GM19239 (cell line): ENCODE results near the gene CCBE1.

Experiments
- DNase-seq: peaks from one replicate; pipeline ENCODE4 v3.0.0; 2011; ENCODE audit warnings: low spot score; ENCODE audit not compliant: insufficient read length
- FAIRE-seq: peaks from 2 replicates; lab custom pipeline; 2011; peaks lifted over from hg19 to GRCh38; lab: Jason Lieb, UNC

The CCBE1 gene

DNA sequence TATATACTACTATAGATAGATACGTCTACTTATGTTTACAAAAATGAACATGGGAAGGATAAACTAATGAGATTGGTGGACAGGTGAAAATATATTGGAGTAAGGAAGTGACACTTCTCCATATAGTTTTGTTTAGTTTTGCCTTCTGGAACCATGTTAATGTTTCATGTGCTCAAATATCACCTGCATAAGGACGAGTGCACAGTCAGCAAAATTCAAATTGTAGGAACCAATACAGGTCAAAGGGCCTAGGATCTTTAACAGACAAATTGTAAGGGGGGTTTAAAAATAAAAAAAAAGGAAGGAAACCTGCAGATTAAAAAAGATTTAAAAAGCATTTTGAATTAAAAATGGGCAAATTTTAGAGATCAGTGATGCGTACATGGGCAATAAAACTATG is 104.6 kb downstream of the CCBE1 start:
- DNase-seq = no peak

DNA sequence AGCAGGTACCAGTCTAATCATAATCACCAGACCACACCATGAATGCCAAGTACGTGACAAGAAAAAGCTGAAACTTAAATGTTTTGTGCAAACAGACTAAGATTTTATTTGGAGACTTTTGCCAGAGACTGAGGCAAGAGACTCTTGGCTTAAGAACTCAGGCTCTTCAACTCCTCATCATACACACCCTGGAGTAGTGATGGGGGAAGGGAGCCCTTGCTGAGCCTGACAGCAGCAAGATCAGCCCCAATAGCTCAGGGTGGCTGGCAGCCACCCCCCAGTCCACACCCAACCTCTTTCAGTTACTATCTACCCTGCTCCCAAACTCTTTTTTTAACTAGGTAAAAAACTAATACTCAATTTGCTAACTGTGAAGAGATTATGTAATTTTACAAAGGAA is 114.8 kb downstream of the CCBE1 start:
- DNase-seq = no peak
- FAIRE-seq = no peak

More for the DNA sequence above, 104.6 kb downstream of the CCBE1 start:
- no peak for FAIRE-seq

DNA sequence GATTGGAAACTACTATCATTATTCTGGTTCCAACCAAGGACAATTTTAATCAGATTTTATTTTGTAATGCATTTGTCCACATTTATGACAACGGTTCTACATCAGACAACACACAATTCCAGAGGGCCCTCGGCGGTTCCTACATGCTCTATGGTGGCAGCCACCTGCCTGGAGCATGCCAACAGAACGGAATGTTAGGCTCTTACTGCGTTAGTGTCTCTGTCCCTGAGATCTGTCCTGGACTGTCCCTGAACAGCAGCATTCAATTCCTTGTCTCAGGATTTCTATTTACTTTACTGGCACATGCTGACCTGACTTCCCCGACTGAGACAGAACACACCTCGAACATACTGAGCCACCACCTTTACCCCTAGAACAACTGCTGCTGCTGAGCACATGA is 117.7 kb downstream of the CCBE1 start:
- DNase-seq = no peak
- no peak for FAIRE-seq

DNA sequence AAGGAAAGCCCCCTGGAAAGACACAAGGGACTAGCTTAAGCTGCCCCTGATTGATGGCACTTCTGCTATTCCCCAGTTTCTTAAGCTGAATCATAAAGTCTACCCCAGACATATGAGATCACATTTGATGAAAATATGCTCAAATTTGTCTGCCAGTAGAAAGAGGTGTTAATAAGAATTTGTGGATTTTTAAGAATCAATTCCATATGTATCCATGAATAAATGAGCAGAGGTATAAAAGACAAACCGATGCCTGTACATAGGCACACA is 119.9 kb downstream of the CCBE1 start:
- DNase-seq = no peak
- no peak for FAIRE-seq

DNA sequence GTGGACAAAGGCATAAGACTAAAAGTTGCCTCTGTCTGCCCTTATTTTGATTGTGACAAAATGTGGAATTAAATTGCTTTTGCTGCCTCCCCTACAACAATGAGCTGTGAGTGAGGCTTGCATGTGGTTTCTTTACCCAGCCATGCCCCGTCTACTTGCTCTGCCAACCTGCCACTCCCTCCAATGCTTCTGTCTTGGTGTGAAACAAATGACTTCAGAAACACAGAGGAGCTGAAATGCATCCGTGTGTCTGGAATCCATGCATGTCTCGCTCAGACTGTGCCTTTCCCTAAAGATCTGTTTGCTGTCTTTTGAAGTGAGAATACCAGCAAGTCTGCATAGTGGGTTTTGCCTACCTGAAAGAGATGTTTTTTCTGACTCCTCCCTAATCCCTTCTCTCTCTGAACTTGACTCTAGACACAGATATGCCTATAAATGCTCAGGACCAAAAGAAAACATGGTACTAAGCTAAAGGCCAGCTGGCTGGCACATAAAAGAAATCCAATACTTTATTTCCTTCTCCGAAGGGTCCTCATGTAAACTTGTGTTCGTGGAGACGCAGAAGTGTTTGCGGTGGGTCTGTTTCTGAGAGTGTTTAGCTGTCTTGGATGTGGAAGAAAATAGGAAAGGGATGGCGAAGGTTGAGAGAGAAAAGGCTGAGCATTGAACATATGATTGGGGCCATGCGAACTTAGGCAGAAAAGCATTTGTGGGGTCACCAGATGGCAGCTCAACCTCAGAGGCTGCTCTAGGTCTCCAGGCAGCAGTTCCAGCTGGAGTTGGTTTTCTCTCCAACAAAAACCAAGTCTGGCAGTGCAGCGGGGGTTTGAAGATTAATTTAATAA is 120.5 kb downstream of the CCBE1 start:
- DNase-seq = no peak
- FAIRE-seq = no peak

DNA sequence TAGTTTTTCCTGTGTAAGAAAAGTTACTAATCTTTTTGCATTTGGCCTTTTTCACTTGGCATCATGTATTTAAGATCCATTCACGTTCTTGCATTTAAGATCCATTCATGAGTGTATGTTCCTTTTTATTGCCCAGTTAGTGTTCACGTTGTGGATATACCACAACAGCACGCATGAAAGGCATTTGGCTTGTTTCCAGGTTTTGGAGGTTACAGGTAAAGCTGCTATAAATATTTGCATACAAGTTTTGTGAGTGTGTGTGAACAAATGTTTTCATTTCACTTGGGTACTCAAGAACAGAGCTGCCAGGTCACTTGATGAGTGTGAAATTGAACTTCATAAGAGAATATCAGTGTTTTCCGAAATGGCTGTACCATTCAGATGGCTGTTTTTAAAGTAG is 121.2 kb downstream of the CCBE1 start:
- DNase-seq (no peak), FAIRE-seq (no peak)

DNA sequence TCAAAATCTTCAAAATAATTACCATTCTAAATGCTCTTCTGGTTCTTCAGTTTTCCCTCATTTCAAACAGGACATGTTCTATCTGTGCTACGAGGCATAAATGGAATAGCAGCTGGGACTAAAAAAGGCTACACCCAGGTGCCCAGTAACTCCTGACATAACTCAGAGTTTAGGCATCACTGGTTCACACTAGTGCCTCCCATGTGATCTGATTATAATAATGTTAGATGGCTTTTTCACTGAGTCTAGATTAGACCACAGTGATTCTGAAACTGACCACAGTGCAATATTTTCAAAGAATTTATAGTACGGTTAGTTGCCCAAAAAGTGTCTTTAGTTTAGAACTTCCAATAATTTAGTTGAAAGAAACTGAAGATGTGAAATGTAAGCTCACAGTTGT is 123.3 kb downstream of the CCBE1 start:
- FAIRE-seq (no peak), DNase-seq (no peak)

DNA sequence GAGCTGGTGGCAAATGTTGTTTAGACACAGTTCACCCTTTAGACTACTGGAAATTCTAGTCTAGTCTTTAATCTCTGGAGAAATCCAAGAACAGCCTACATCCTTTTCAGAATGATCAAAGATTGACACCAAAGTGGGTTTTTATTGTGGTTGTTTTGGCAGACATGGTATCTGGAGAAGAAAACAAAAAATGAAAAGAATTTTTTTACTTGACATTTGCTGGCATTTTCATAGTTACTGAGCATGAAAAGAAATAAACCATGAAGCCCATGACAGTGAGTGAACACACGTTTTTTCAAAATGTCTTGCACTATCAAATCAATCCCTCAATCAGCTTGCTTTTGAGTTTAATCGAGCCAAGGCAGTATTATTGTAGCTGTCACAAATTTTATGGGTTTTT is 125.3 kb downstream of the CCBE1 start:
- DNase-seq = no peak
- FAIRE-seq = no peak

DNA sequence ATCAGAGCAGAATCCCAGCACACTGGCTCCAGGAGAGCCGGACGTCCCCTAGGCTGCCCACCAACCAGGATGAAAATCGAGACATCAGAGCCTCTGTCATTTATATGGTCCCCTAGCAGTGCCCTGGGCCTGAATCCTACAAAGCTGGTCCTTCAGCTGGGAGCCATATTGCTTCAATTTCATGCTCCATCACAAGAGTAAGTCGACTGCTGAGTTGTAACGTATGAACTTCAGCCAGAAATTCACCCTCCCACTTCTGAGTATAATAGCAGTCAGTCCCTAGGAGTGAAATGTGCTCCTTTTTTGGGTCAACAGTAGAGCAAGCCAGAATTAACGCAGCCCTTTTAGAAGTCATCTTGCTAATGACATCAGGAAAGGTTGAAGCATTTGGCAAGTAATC is 126.4 kb downstream of the CCBE1 start:
- DNase-seq (no peak), FAIRE-seq (no peak)

DNA sequence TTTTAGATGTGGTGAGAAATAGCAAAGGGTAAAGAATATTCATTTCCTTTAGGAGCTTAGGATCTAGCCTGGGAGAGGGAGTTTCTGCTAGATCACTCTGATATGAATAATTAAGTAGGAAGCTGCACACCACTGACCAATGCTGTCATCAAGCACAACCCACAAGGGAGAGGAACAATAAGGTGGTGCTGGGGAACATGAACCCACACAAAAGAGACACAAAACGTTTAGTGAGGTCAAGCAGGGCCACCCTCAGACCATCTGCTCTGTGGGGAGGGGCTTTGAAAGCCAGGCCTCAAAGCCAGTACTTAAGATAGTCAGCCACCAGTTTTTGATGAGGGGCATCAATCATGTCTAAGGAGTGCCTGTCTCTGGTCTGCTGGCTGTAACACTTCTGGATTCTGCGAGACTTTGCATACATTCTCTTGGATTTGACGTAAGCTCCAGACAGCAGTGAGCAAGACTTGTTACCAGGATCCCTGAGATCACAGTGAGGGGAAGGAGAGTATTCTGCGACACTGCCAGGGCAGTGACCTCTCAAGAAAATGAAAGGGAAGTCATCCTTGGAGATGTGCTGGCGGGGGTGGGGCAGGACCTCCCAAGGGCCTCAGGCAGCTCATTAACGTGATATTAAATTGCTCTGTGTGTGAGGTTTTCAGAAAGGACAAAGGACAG is 127.0 kb downstream of the CCBE1 start:
- no peak for DNase-seq
- no peak for FAIRE-seq

DNA sequence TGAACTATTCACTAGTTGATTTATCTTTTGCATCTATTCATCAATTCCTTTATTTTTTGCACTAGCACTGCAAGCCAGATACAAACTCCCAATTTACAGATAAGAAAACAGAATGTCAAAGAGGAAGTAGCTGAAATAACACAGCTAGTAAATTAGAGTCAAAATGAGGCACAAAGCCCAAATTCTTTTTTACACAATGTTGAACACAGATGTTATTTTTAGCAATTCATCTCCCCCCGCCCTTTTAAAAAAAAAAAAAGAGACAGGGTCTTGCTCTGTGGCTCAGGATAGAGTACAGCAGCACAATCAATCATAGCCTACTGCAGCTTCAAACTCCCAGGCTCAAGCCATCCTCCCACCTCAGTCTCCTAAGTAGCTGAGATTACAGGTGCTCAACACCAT is 127.8 kb downstream of the CCBE1 start:
- no peak for FAIRE-seq
- DNase-seq = no peak

DNA sequence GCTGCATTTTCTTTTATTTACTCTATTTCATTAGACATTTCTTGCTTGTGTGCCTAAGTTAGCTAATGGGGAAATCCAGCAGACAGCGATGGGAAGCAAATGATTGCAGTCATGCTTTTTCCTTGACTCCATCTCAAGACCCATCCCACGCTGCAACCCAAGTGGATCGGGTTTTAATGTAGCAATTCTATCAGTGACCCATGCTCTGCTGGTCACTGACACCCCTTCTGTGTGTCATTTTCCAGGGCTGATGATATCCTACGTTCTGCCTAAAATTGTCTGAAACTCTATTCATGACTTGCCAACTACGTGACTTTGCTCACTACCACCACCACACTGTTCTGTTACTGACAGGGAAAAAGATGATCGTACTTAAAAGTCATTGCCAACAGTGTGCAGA is 129.8 kb downstream of the CCBE1 start:
- DNase-seq (no peak), FAIRE-seq (no peak)

DNA sequence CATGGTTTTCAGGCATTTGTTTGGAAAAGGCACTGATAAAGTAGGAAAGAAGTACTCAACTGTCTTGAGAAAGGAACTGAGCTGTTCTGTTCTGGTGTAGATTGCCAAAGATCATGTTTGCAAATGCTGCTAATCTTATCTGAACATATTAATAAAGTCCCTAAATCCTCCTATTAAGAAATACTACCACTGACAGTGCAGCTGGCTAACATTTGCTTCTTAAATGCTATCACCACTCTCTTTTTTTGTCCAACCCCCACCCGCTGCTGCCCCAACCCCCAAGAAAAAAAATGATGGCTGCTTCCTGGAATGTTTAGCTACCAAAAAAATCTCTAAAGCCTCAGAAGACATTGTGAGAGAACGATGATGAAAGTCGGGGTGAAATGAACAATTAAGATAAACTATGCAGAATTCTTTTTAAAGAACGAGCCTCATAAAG is 130.7 kb downstream of the CCBE1 start:
- FAIRE-seq = no peak
- no peak for DNase-seq

DNA sequence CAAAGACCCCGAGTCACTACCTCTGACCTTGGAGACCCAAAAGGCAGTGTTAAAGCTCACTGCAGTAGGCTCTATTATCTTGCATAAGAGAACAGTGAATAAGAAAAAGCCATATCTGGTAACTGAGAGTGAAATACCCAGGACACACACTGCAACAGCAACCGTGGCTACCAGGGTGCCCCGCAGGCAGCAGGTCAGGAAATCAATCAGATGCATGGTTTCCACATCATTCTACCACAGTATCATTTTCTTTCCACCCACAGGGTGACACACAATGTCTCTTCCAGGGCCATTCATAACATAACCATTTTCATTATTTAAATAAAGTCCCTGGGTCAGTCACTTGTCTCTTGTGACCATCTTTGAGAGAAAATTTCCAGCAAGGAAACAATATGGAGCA is 131.3 kb downstream of the CCBE1 start:
- FAIRE-seq = no peak
- DNase-seq = no peak

DNA sequence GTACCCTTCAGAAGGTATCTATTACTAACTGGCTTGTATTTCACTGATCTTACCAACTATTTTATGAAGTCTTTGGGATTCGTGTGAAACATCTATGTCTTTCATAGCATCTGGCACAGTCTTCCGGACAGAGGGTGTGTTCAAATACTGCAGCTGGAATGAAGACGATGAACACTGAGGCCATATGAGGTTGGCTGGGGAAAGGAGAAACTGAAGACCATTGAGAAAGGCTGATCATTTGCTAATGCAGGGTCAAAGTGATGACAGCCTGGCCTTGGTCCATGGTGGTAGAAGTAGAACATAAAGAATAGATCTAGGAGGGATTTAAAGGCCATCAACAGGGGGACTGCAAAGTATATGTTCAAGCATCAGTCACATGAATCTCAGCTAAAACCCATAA is 132.7 kb downstream of the CCBE1 start:
- no peak for FAIRE-seq
- no peak for DNase-seq

DNA sequence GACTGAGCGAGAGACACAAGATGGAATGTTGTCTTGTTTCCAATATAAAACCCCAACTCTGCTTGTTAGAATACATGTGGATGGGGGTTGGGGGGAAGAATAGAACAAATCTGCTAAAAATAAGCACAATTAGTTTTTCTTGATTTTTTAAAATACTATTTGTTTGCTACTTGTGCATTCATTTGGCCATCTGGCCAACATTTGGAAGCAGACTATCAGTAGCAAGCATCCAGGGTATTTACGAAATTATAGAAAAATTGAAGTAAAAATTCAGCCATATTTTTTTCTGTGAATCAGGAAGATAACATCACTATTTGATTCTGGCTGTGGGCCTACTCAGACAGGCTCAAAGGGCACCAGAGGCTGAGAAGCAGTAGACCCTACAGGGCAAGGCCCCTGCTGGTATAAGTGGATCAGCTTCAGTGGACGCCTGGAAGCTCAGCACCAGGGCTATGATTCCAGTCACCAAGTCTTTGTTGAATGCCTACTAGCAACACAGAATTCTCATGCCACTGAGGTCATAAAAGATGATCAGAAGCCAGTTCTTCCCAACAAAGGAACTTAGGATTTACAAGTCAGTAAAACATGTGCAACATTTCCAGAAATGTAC is 133.9 kb downstream of the CCBE1 start:
- FAIRE-seq (no peak), DNase-seq (no peak)

DNA sequence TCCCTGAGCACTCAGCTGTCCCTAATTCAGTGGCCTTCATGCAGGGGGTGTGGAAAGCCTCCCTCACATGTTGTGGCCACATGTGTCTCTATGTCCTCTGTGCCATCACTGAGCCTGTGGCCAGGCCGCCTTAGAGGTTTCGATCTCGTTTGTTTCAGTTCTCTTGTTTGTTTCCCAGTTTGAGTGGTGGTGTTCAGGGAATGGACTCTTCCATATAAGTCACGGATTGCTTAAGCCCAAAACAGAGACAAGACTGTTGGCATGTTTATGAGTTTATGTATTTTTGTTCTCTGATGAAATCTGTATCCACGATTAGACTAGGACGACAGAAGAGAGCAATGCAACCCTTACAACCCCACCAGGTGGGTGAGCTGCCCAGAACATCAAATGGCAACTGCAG is 134.5 kb downstream of the CCBE1 start:
- DNase-seq = no peak
- no peak for FAIRE-seq

DNA sequence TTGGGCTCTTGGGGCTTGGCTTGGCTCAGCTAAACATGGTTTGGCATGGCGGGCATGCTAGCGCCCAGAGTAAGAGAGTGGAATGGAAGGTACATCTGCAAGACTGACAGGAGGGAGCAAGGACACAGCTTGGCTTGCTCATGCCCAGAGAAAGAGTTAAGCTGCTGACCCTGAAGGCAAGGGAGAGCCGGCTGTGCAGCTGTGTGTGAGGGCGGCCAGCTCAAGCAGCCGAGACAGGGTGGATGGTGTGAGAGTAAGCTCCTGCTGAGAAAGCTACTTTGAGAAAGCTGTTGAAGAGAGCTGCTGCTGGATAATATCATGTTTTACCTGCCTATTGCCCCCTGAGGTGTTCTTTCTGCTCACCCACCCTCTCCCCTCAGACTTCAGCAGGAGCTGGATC is 135.6 kb downstream of the CCBE1 start:
- no peak for DNase-seq
- no peak for FAIRE-seq

DNA sequence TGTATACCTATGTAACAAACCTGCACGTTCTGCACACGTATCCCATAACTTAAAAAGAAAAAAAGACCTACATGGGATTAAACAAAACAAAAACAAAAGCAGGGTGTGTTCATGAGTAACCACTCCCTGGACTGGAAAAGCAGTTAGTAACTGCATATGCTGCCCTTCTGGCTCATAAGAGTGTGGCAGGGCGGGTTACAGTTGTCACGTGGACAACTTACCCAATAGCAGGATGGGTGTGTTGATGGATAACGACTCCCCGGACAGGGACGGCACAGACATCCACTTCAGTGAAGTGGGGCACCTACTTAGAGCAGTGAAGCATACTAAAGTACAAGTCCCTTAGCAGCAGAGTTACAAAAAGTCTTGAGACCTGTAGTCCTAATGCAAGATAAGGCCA is 136.7 kb downstream of the CCBE1 start:
- no peak for DNase-seq

DNA sequence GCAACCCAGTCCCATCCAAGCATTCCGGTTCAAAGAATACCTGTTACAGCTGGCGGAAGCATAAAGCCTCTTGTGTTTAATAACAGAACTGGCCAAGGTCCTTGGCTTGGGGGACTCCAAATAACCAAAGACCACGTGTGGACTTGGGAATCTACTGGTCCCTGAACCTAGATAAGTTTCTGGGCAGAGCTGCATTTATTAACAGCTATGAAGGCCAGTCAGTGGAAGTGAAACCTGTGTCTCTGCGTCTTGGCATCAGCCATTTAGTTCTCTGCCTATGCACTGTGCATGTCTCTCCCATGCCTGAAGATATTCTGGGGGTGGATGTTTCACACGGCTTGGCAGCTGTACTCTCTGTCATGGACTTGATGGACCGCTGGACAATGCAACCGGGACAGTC is 137.7 kb downstream of the CCBE1 start:
- DNase-seq (no peak), FAIRE-seq (no peak)

More for the DNA sequence above, 136.7 kb downstream of the CCBE1 start:
- no peak for FAIRE-seq

DNA sequence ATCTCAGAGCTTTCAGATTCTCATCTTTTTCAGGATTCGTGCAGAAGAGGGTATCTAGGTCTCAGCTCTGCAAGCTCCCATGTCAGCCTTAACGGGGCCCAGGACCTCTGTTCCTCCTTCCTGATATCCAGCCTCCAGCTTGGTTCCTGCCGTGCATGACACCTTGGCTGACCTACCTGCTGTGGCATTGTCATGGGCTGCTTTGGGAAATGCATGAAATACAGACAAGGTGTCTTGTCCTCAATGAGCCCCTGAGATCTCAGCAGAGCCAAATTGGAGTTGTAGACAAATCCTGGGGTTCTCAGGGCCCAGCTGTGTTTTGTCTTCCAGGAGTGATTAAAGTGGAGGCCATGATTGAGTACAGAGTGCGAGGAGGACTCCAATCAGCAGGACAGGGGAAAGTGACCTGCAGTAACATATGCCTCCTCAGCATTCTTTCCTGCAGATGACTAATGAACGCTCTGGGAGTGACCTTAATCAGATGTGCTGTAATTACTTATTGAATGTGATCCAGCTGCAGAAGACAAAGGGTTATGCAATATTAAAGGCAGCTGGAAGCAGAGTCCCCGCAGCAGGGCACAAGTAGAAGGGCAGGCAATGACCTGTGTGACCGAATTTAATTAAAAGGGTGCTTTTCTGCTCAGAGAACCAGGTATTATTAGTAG is 141.1 kb downstream of the CCBE1 start:
- DNase-seq (no peak), FAIRE-seq (no peak)
